Panc1 (cell line): Measurements from ENCODE around the gene UFD1. TPM values are rescaled to one million over a fixed set of nuclear protein-coding genes. Genes with fewer than 3 reads are reported as not detected.

ENCODE experiments used
- ATAC-seq: fragments of 200-7000 bp; cut with Tn5 transposase; 2 replicates; pipeline ENCODE4 v1.9.1; 2020; ENCODE audit warnings: mild to moderate bottlenecking, moderate library complexity
- BruUV-seq: library from RNA; stranded (reverse); fragments of 400-500 nt; replicated peaks from 2 replicates; lab custom pipeline; 2021; lab: Mats Ljungman, UMichigan
- CTCF ChIA-PET: fragments of 300-600 bp; sonication (Branson Sonifier 250); formaldehyde crosslinking; loops from one replicate; lab custom pipeline; 2022; ENCODE audit warnings: antibody characterized with exemption; lab: Charles Lee
- POLR2A ChIA-PET: fragments of 300-600 bp; sonication (Branson Sonifier 250); formaldehyde crosslinking; loops from one replicate; lab custom pipeline; 2022; ENCODE audit warnings: antibody characterized with exemption; lab: Charles Lee
- DNase-seq: peaks from one replicate; pipeline ENCODE4 v3.0.0-alpha.2; 2010; ENCODE audit warnings: low read depth, low spot score
- H3K27ac ChIP-seq: 2 replicates; pipeline ENCODE4 v1.5.1; 2011; ENCODE audit warnings: mild to moderate bottlenecking, low read length, inconsistent platforms
- H3K27me3 ChIP-seq: fragments of 200-500 bp; sonication (Bioruptor generic); 2 replicates; pipeline ENCODE4 v1.6.0; 2014; ENCODE audit warnings: low read length, inconsistent platforms; ENCODE audit not compliant: control insufficient read depth, insufficient read depth
- H3K36me3 ChIP-seq: fragments of 200-500 bp; sonication (Bioruptor generic); 2 replicates; pipeline ENCODE4 v1.5.1; 2014; ENCODE audit warnings: inconsistent platforms, mild to moderate bottlenecking, low read length, moderate library complexity; ENCODE audit not compliant: control insufficient read depth, insufficient read depth
- H3K4me1 ChIP-seq: 2 replicates; pipeline ENCODE4 v1.5.1; 2011; ENCODE audit warnings: inconsistent platforms, mild to moderate bottlenecking, low read length, moderate library complexity; ENCODE audit not compliant: control insufficient read depth, insufficient read depth
- H3K4me3 ChIP-seq, 2 experiments: 2 replicates each; pipeline ENCODE4 v1.5.1; 2011 to 2012; ENCODE audit warnings: low read depth in 2 of 2, low read length in 2 of 2, mild to moderate bottlenecking in 2 of 2, inconsistent platforms in 1 of 2, moderate library complexity in 1 of 2
- H3K9me3 ChIP-seq: fragments of 200-500 bp; sonication (Bioruptor generic); 2 replicates; pipeline ENCODE4 v1.5.1; 2014; ENCODE audit warnings: low read depth, mild to moderate bottlenecking, inconsistent platforms, low read length, moderate library complexity; ENCODE audit not compliant: control insufficient read depth, insufficient read depth
- CTCF ChIP-seq: fragments of 450-650 bp; IDR thresholded peaks from 2 replicates; pipeline ENCODE4 v1.5.1; 2017; ENCODE audit warnings: mild to moderate bottlenecking
- POLR2AphosphoS5 ChIP-seq: IDR thresholded peaks from 2 replicates; pipeline ENCODE4 v1.6.1; 2012; ENCODE audit warnings: mild to moderate bottlenecking, low read depth, low read length, moderate library complexity
- SIN3A ChIP-seq: IDR thresholded peaks from 2 replicates; pipeline ENCODE4 v1.6.1; 2012; ENCODE audit warnings: low read depth, mild to moderate bottlenecking, low read length, moderate library complexity, borderline replicate concordance; ENCODE audit not compliant: insufficient read depth
- TCF7L2 ChIP-seq: IDR thresholded peaks from 2 replicates; pipeline ENCODE4 v1.6.1; 2011; ENCODE audit warnings: mild to moderate bottlenecking, low read depth, low read length, inconsistent platforms
- in situ Hi-C: cut with HindIII; loops from 2 replicates; pipeline ENCODE4 v1.10.0; 2016; ENCODE audit warnings: low sequenced_read_pairs, low pct_unique_long_range_greater_than_20kb
- intact Hi-C: fragments of 100-400 bp; cut with micrococcal nuclease; formaldehyde crosslinking; loops from one replicate; pipeline ENCODE4 v1.10.0; 2022; ENCODE audit not compliant: unreplicated experiment
- total RNA-seq: library from RNA; stranded (reverse); gene quantifications from one replicate; pipeline ENCODE4 v1.2.1, GENCODE V29; 2021; ENCODE audit not compliant: unreplicated experiment
- TF ChIP-seq, protein P1 (sequence below), 2 experiments: IDR thresholded peaks; 2 replicates each; pipeline ENCODE4 v1.6.1; 2011 to 2012; ENCODE audit warnings: low read depth in 2 of 2, control low read depth in 1 of 2, low read length in 1 of 2, mild to moderate bottlenecking in 1 of 2, moderate library complexity in 1 of 2; ENCODE audit not compliant: insufficient read depth in 1 of 2

The UFD1 gene
- total RNA-seq, 1 experiment from 2014 or later = 82.8 TPM

DNA sequence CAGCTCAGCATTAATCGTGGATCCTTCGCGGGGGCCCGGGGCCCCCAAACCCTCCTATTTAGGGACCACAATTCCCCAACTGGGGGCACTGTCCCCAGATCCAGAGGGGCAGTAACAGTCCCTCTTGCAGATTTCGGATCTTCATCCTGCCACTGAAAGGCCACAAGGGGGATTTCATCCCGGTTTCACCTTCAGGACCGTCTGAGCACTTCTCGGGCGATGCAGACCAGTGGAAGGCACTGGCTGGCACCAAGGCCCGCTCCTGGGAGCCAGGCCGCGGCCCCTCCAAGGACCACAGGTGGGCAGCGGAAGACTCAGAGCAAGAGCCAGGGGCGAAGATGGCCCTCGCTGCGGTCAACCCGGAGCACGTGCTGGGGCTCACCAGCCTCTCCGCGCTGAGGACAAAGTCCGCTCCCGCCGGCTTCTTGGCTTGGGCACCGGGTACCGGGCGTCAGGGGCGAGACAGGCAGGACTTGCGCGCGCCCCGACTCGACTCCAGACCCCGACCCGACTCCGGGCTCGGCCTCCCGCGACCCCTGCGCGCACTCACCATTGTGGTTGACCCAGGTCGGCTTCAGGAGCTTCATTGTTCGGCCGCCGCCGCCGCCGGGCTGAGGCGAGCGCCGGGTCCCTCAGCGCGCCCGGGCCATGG is 48.0 kb downstream of the UFD1 start:
- no peak for DNase-seq
- intact Hi-C loops = no loop called here
- Histone ChIP-seq H3K27me3 (no peaks in the 10 kb centered on the region), H3K36me3 (peaks cover 4% of the 10 kb centered on the region; the same call in 1 of the 2 replicates), H3K27ac (peak overlapping the region; percentile 72), H3K4me3 (peak overlapping the region; percentile 81 to 88), H3K4me1 (peaks cover 6% of the 10 kb centered on the region; the same call in 1 of the 2 replicates), H3K9me3 (no peaks in the 10 kb centered on the region)
- in situ Hi-C loops = no loop called here
- TF ChIP-seq TCF7L2 (no peak), SIN3A (no peak)
- peak; percentile 7; the same call in 1 of the 2 replicates for ATAC-seq
- CTCF ChIA-PET = no interaction called here
- BruUV-seq = no TSS peak
- POLR2A ChIA-PET = no interaction called here

GRCh38 chr22:19429950-19430889 is 48.8 kb downstream of the UFD1 start:
- Histone ChIP-seq H3K4me3 (peak overlapping the region; percentile 81 to 88), H3K36me3 (peaks cover 4% of the 10 kb centered on the region; the same call in 1 of the 2 replicates), H3K9me3 (no peaks in the 10 kb centered on the region), H3K27ac (peak overlapping the region; percentile 72), H3K4me1 (peaks cover 6% of the 10 kb centered on the region; the same call in 1 of the 2 replicates), H3K27me3 (no peaks in the 10 kb centered on the region)
- ChIA-PET CTCF (no interaction called here), POLR2A (no interaction called here)
- intact Hi-C loops (no loop called here), in situ Hi-C loops (no loop called here)
- DNase-seq (no peak), ATAC-seq (no peak)
- TF ChIP-seq CTCF (no peak), TCF7L2 (no peak)
- BruUV-seq = no TSS peak

- ChIA-PET POLR2A (no interaction called here), CTCF (no interaction called here)
- no peak overlapping the region for H3K27ac ChIP-seq
- no peaks in the 10 kb centered on the region for H3K36me3 ChIP-seq
- H3K27me3 ChIP-seq = no peaks in the 10 kb centered on the region
- ATAC-seq = no peak
- H3K4me3 ChIP-seq = no peak overlapping the region
- DNase-seq = no peak
- in situ Hi-C loops (no loop called here), intact Hi-C loops (no loop called here)
- BruUV-seq = no TSS peak
- no peaks in the 10 kb centered on the region for H3K9me3 ChIP-seq
- H3K4me1 ChIP-seq = no peaks in the 10 kb centered on the region; the same call in 1 of the 2 replicates
- no peak for TF ChIP-seq SIN3A
- TF ChIP-seq, protein P1, sequence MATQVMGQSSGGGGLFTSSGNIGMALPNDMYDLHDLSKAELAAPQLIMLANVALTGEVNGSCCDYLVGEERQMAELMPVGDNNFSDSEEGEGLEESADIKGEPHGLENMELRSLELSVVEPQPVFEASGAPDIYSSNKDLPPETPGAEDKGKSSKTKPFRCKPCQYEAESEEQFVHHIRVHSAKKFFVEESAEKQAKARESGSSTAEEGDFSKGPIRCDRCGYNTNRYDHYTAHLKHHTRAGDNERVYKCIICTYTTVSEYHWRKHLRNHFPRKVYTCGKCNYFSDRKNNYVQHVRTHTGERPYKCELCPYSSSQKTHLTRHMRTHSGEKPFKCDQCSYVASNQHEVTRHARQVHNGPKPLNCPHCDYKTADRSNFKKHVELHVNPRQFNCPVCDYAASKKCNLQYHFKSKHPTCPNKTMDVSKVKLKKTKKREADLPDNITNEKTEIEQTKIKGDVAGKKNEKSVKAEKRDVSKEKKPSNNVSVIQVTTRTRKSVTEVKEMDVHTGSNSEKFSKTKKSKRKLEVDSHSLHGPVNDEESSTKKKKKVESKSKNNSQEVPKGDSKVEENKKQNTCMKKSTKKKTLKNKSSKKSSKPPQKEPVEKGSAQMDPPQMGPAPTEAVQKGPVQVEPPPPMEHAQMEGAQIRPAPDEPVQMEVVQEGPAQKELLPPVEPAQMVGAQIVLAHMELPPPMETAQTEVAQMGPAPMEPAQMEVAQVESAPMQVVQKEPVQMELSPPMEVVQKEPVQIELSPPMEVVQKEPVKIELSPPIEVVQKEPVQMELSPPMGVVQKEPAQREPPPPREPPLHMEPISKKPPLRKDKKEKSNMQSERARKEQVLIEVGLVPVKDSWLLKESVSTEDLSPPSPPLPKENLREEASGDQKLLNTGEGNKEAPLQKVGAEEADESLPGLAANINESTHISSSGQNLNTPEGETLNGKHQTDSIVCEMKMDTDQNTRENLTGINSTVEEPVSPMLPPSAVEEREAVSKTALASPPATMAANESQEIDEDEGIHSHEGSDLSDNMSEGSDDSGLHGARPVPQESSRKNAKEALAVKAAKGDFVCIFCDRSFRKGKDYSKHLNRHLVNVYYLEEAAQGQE (IDR thresholded peaks at IDR 0.05; ENCODE audit: insufficient read depth in 1 of 2, low read depth in 2 of 2, low read length in 1 of 2) = no peak
- TF ChIP-seq TCF7L2 = no peak
- TF ChIP-seq POLR2AphosphoS5 = no peak
- TF ChIP-seq CTCF = no peak
Observed at GRCh38 chr22:19424186-19424500, 54.9 kb downstream of the UFD1 start.
